GM23338 (cell line): ENCODE data around the gene CUX1. TPM values are rescaled to one million over a fixed set of nuclear protein-coding genes. Genes with fewer than 3 reads are reported as not detected.
A peak's percentile ranks its signal among the peaks of the same experiment; 100 is the strongest.

Source experiments
- ATAC-seq: fragments of 200-7000 bp; cut with Tn5 transposase; 3 replicates; pipeline ENCODE4 v1.9.1; 2020
- DNase-seq: peaks from one replicate; pipeline ENCODE4 v3.0.0-alpha.2; 2015; ENCODE audit warnings: low spot score
- H2AFZ ChIP-seq: fragments of 200-600 bp; sonication (generic); 2 replicates; pipeline ENCODE4 v1.8.0; 2016; ENCODE audit warnings: antibody characterized with exemption, mild to moderate bottlenecking, moderate library complexity
- H3F3A ChIP-seq: fragments of 200-600 bp; sonication (generic); replicated peaks from 2 replicates; pipeline ENCODE4 v1.8.0; 2017; ENCODE audit warnings: antibody characterized with exemption, mixed run types, low read depth
- H3K27ac ChIP-seq: fragments of 200-600 bp; sonication (generic); 2 replicates; pipeline ENCODE4 v1.6.1; 2016; ENCODE audit warnings: low read depth
- H3K27me3 ChIP-seq: fragments of 200-600 bp; sonication (generic); 2 replicates; pipeline ENCODE4 v1.8.0; 2016; ENCODE audit warnings: mild to moderate bottlenecking, mixed run types, moderate library complexity; ENCODE audit not compliant: insufficient read depth
- H3K36me3 ChIP-seq: fragments of 200-600 bp; sonication (generic); 2 replicates; pipeline ENCODE4 v1.8.0; 2016; ENCODE audit warnings: mild to moderate bottlenecking; ENCODE audit not compliant: insufficient read depth
- H3K4me1 ChIP-seq: fragments of 200-600 bp; sonication (generic); 2 replicates; pipeline ENCODE4 v1.8.0; 2016; ENCODE audit warnings: mild to moderate bottlenecking, moderate library complexity; ENCODE audit not compliant: insufficient read depth
- H3K4me2 ChIP-seq: fragments of 200-600 bp; sonication (generic); 2 replicates; pipeline ENCODE4 v1.7.1; 2017; ENCODE audit warnings: mixed run types
- H3K4me3 ChIP-seq: fragments of 200-600 bp; sonication (generic); 2 replicates; pipeline ENCODE4 v1.6.1; 2016; ENCODE audit warnings: mixed run types
- H3K79me2 ChIP-seq: fragments of 200-600 bp; sonication (generic); replicated peaks from 2 replicates; pipeline ENCODE4 v1.8.0; 2017; ENCODE audit warnings: mild to moderate bottlenecking; ENCODE audit not compliant: insufficient read depth
- H3K9me2 ChIP-seq: fragments of 200-600 bp; sonication (generic); 2 replicates; pipeline ENCODE4 v1.8.0; 2017; ENCODE audit not compliant: insufficient read depth
- H4K20me1 ChIP-seq: fragments of 200-600 bp; sonication (generic); replicated peaks from 2 replicates; pipeline ENCODE4 v1.8.0; 2017; ENCODE audit warnings: mild to moderate bottlenecking; ENCODE audit not compliant: insufficient read depth
- H3K27ac Mint-ChIP-seq: 2 replicates; pipeline ENCODE4 v1.8.0; 2020; ENCODE audit warnings: inconsistent platforms, mild to moderate bottlenecking, moderate library complexity, mixed read lengths
- H3K27me3 Mint-ChIP-seq: 3 replicates; pipeline ENCODE4 v1.8.0; 2022; ENCODE audit warnings: low read depth, mild to moderate bottlenecking, moderate library complexity, mixed read lengths, inconsistent platforms; ENCODE audit not compliant: insufficient read depth, poor library complexity
- H3K36me3 Mint-ChIP-seq: 3 replicates; pipeline ENCODE4 v1.8.0; 2021; ENCODE audit warnings: low read depth, mild to moderate bottlenecking, inconsistent platforms, moderate library complexity, mixed read lengths
- H3K4me1 Mint-ChIP-seq: 3 replicates; pipeline ENCODE4 v1.8.0; 2020; ENCODE audit warnings: mild to moderate bottlenecking, inconsistent platforms, mixed read lengths
- H3K4me3 Mint-ChIP-seq: 3 replicates; pipeline ENCODE4 v1.8.0; 2021; ENCODE audit warnings: moderate library complexity, mild to moderate bottlenecking, inconsistent platforms, mixed read lengths
- H3K9me3 Mint-ChIP-seq: 3 replicates; pipeline ENCODE4 v1.8.0; 2020; ENCODE audit warnings: moderate library complexity, mild to moderate bottlenecking, inconsistent platforms, mixed read lengths
- CREB1 ChIP-seq: fragments of 250-450 bp; sonication (Bioruptor Pico); IDR thresholded peaks from 2 replicates; pipeline ENCODE4 v1.5.0; 2020; ENCODE audit warnings: low read depth, mild to moderate bottlenecking, moderate library complexity
- ETS1 ChIP-seq: IDR thresholded peaks from 2 replicates; pipeline ENCODE4 v1.6.1; 2016; ENCODE audit warnings: antibody characterized with exemption
- EZH2 ChIP-seq: fragments of 200-600 bp; sonication (generic); IDR thresholded peaks from one replicate; pipeline ENCODE4 v1.8.0; 2017; ENCODE audit warnings: antibody characterized with exemption, mild to moderate bottlenecking, low read depth; ENCODE audit not compliant: unreplicated experiment
- EZH2phosphoT487 ChIP-seq: fragments of 200-600 bp; sonication (generic); IDR thresholded peaks from one replicate; pipeline ENCODE4 v1.8.1; 2018; ENCODE audit warnings: antibody characterized with exemption; ENCODE audit not compliant: unreplicated experiment
- JUNB ChIP-seq: IDR thresholded peaks from one replicate; pipeline ENCODE4 v1.6.1; 2016; ENCODE audit warnings: antibody characterized with exemption; ENCODE audit not compliant: unreplicated experiment
- NANOG ChIP-seq: IDR thresholded peaks from 2 replicates; pipeline ENCODE4 v1.6.1; 2016; ENCODE audit warnings: antibody characterized with exemption, borderline replicate concordance
- POLR2AphosphoS5 ChIP-seq: IDR thresholded peaks from 2 replicates; pipeline ENCODE4 v1.6.1; 2016; ENCODE audit warnings: antibody characterized with exemption, low read depth
- REST ChIP-seq: IDR thresholded peaks from one replicate; pipeline ENCODE4 v1.6.1; 2018; ENCODE audit warnings: antibody characterized with exemption; ENCODE audit not compliant: unreplicated experiment
- STAT1 ChIP-seq: IDR thresholded peaks from one replicate; pipeline ENCODE4 v1.6.1; 2016; ENCODE audit warnings: antibody characterized with exemption; ENCODE audit not compliant: unreplicated experiment
- ZNF114 ChIP-seq: fragments of 250-450 bp; sonication (Bioruptor Pico); IDR thresholded peaks from 2 replicates; pipeline ENCODE4 v1.5.0; 2020; ENCODE audit warnings: mild to moderate bottlenecking, moderate library complexity
- ZNF331 ChIP-seq: fragments of 250-450 bp; sonication (Bioruptor Pico); IDR thresholded peaks from 2 replicates; pipeline ENCODE4 v1.5.0; 2020; ENCODE audit warnings: low read depth, mild to moderate bottlenecking, moderate library complexity
- ZNF462 ChIP-seq: fragments of 250-450 bp; sonication (Bioruptor Pico); IDR thresholded peaks from 2 replicates; pipeline ENCODE4 v1.5.0; 2020; ENCODE audit warnings: mild to moderate bottlenecking, moderate library complexity
- polyA plus RNA-seq: library from polyadenylated mRNA; unstranded; fragments of >200 nt; fragmentation: Nextera tagmentation; extraction: Ambion mirVana; gene quantifications from 2 replicates; pipeline ENCODE4 v1.2.1, GENCODE V29; 2016
- total RNA-seq: library from RNA; depleted of rRNA; stranded (reverse); fragments of >200 nt; shearing (Covaris generic); gene quantifications from 2 replicates; pipeline ENCODE4 v1.2.3, GENCODE V29; 2014

The CUX1 gene
- total and polyA plus RNA-seq, 2 experiments from 2014 or later: 49.9 to 64.0 TPM

GRCh38 chr7:101993311-101993710 is 175.9 kb downstream of the CUX1 start (continued):
- no peak for TF ChIP-seq ZNF331 (CRISPR knock-in tag)
- no peak for TF ChIP-seq ZNF114 (CRISPR knock-in tag)
- TF ChIP-seq STAT1: no peak

GRCh38 chr7:101995121-101995520 is 177.7 kb downstream of the CUX1 start:
- no peak for ATAC-seq
- Histone ChIP-seq H3K4me3 (no peak overlapping the region), H3K9me2 (no peaks in the 10 kb centered on the region), H4K20me1 (peaks cover 3% of the 10 kb centered on the region), H3K4me2 (no peak overlapping the region), H2AFZ (no peak overlapping the region), H3K79me2 (peaks cover 58% of the 10 kb centered on the region), H3K36me3 (no peaks in the 10 kb centered on the region), H3K27ac (0 out of 2 replicates have a peak overlapping the region, but pooled peaks have one; percentile 32), H3K27me3 (no peaks in the 10 kb centered on the region), H3F3A (no peaks in the 10 kb centered on the region), H3K4me1 (peaks cover 11% of the 10 kb centered on the region)
- Mint-ChIP-seq H3K4me3 (no peak overlapping the region; the same call in 2 of the 3 replicates), H3K27me3 (peaks cover 9% of the 10 kb centered on the region), H3K27ac (no peak overlapping the region), H3K9me3 (no peaks in the 10 kb centered on the region), H3K4me1 (peaks cover 43% of the 10 kb centered on the region), H3K36me3 (peaks cover 3% of the 10 kb centered on the region; the same call in 1 of the 3 replicates)
- DNase-seq: no peak
- no peak for TF ChIP-seq STAT1
- no peak for TF ChIP-seq CREB1 (CRISPR knock-in tag)
- TF ChIP-seq REST: no peak
- no peak for TF ChIP-seq ZNF114 (CRISPR knock-in tag)
- TF ChIP-seq NANOG: no peak
- no peak for TF ChIP-seq EZH2
- TF ChIP-seq ZNF331 (CRISPR knock-in tag): no peak
- no peak for TF ChIP-seq ETS1
- no peak for TF ChIP-seq JUNB
- no peak for TF ChIP-seq EZH2phosphoT487
- no peak for TF ChIP-seq ZNF462
- no peak for TF ChIP-seq POLR2AphosphoS5
